H1 (cell line): ENCODE measurements around the gene GPR39.

Source experiments
- BACH1 ChIP-seq: IDR thresholded peaks from 2 replicates; pipeline ENCODE4 v1.6.1; 2012; ENCODE audit warnings: low read length, improper control_type of control experiment
- BRCA1 ChIP-seq: IDR thresholded peaks from 2 replicates; pipeline ENCODE4 v1.6.1; 2012; ENCODE audit warnings: low read depth, low read length, improper control_type of control experiment
- EZH2 ChIP-seq: fragments of 200-600 bp; sonication (generic); IDR thresholded peaks from 2 replicates; pipeline ENCODE4 v1.7.1; 2012; ENCODE audit warnings: low read depth, mild to moderate bottlenecking, moderate library complexity, low read length, inconsistent platforms; ENCODE audit not compliant: severe bottlenecking
- JUND ChIP-seq: IDR thresholded peaks from 2 replicates; pipeline ENCODE4 v1.6.1; 2011; ENCODE audit warnings: mild to moderate bottlenecking, improper control_type of control experiment, low read length
- NRF1 ChIP-seq: IDR thresholded peaks from 2 replicates; pipeline ENCODE4 v1.6.1; 2011; ENCODE audit warnings: mild to moderate bottlenecking, low read depth, low read length, improper control_type of control experiment
- POLR2A ChIP-seq, 2 experiments: IDR thresholded peaks; 1 replicate in 1 of 2; 2 replicates in 1 of 2; pipeline ENCODE4 v1.6.1; 2011; ENCODE audit warnings: low read depth in 2 of 2, low read length in 2 of 2, mild to moderate bottlenecking in 2 of 2; ENCODE audit errors: control extremely low read depth in 1 of 2
- TAF1 ChIP-seq: IDR thresholded peaks from 2 replicates; pipeline ENCODE4 v1.6.1; 2011; ENCODE audit warnings: mild to moderate bottlenecking, low read depth, low read length
- TF ChIP-seq, protein P1 (sequence below), 3 experiments: IDR thresholded peaks; 1 replicate in 2 of 3; 2 replicates in 1 of 3; pipeline versions ENCODE4 v1.5.1 to v1.6.1; 2011; ENCODE audit warnings: low read length in 3 of 3, mild to moderate bottlenecking in 3 of 3, inconsistent platforms in 2 of 3, low read depth in 1 of 3, moderate library complexity in 1 of 3; ENCODE audit not compliant: insufficient read depth in 1 of 3; ENCODE audit errors: control extremely low read depth in 1 of 3

DNA sequence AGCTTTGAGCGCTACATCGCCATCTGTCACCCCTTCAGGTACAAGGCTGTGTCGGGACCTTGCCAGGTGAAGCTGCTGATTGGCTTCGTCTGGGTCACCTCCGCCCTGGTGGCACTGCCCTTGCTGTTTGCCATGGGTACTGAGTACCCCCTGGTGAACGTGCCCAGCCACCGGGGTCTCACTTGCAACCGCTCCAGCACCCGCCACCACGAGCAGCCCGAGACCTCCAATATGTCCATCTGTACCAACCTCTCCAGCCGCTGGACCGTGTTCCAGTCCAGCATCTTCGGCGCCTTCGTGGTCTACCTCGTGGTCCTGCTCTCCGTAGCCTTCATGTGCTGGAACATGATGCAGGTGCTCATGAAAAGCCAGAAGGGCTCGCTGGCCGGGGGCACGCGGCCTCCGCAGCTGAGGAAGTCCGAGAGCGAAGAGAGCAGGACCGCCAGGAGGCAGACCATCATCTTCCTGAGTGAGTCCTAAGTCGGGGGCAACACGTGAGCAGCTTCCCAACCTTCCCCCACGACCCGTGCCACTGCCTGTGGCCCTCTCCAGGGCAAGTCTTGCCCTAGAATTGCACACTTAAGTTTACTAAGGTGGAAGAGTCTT is 928 bp downstream of the GPR39 start:
- no peak for TF ChIP-seq BRCA1
- TF ChIP-seq, protein P1, sequence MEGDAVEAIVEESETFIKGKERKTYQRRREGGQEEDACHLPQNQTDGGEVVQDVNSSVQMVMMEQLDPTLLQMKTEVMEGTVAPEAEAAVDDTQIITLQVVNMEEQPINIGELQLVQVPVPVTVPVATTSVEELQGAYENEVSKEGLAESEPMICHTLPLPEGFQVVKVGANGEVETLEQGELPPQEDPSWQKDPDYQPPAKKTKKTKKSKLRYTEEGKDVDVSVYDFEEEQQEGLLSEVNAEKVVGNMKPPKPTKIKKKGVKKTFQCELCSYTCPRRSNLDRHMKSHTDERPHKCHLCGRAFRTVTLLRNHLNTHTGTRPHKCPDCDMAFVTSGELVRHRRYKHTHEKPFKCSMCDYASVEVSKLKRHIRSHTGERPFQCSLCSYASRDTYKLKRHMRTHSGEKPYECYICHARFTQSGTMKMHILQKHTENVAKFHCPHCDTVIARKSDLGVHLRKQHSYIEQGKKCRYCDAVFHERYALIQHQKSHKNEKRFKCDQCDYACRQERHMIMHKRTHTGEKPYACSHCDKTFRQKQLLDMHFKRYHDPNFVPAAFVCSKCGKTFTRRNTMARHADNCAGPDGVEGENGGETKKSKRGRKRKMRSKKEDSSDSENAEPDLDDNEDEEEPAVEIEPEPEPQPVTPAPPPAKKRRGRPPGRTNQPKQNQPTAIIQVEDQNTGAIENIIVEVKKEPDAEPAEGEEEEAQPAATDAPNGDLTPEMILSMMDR (IDR thresholded peaks at IDR 0.05; ENCODE audit: control extremely low read depth in 1 of 3, insufficient read depth in 1 of 3, low read depth in 1 of 3, low read length in 3 of 3): no peak
- no peak for TF ChIP-seq NRF1
- no peak for TF ChIP-seq BACH1
- no peak for TF ChIP-seq TAF1
- TF ChIP-seq POLR2A (IDR thresholded peaks at IDR 0.05; ENCODE audit: control extremely low read depth in 1 of 2, low read depth in 2 of 2, low read length in 2 of 2): no peak
- no peak for TF ChIP-seq EZH2
- no peak for TF ChIP-seq JUND
